ENCODE measurements around the gene SEMA3C.

The SEMA3C gene

GRCh38 chr7:80884511-80885195, 34.2 kb downstream of the SEMA3C start:
- no peak for DNase-seq

- no peak for DNase-seq
These were observed 35.5 kb downstream of the SEMA3C start for GRCh38 chr7:80883154-80884025.

- no peak for DNase-seq
These were observed 36.5 kb downstream of the SEMA3C start for GRCh38 chr7:80882213-80882801.

GRCh38 chr7:80881351-80881900, 37.4 kb downstream of the SEMA3C start:
- DNase-seq, result no peak

- DNase-seq, result no peak
These were observed 39.0 kb downstream of the SEMA3C start for GRCh38 chr7:80879849-80880248.

GRCh38 chr7:80876894-80877414, 41.9 kb downstream of the SEMA3C start:
- peak; percentile 64 for DNase-seq

GRCh38 chr7:80875537-80876120, 43.2 kb downstream of the SEMA3C start:
- no peak for DNase-seq

- no peak for DNase-seq
These were observed 45.7 kb downstream of the SEMA3C start for GRCh38 chr7:80873140-80873539.

- DNase-seq, result peak; percentile 1
These were observed 47.6 kb downstream of the SEMA3C start for GRCh38 chr7:80871228-80871627.

- DNase-seq, result peak; percentile 8
These were observed 48.0 kb downstream of the SEMA3C start for GRCh38 chr7:80870813-80871212.

GRCh38 chr7:80869821-80870751, 48.8 kb downstream of the SEMA3C start:
- no peak for DNase-seq

GRCh38 chr7:80869106-80869784, 49.6 kb downstream of the SEMA3C start:
- DNase-seq, result no peak

- no peak for DNase-seq
These were observed 50.3 kb downstream of the SEMA3C start for GRCh38 chr7:80868566-80868965.

GRCh38 chr7:80860554-80860953, 58.3 kb downstream of the SEMA3C start:
- DNase-seq, result no peak

- DNase-seq, result no peak
These were observed 59.4 kb downstream of the SEMA3C start for GRCh38 chr7:80859272-80859970.

GRCh38 chr7:80858141-80858903, 60.5 kb downstream of the SEMA3C start:
- DNase-seq, result no peak

- no peak for DNase-seq
These were observed 62.1 kb downstream of the SEMA3C start for GRCh38 chr7:80856769-80857168.

- DNase-seq, result no peak
These were observed 66.9 kb downstream of the SEMA3C start for GRCh38 chr7:80851896-80852476.

GRCh38 chr7:80848841-80849240, 70.0 kb downstream of the SEMA3C start:
- DNase-seq, result peak; percentile 28

Measured in NCI-H2171 treated with DMSO at 0.1 percent for 48 hours (cell line).